ENCODE measurements around the gene KLF15. TPM values are rescaled to one million over a fixed set of nuclear protein-coding genes. Genes with fewer than 3 reads are reported as not detected.

KLF15 gene
- total and polyA plus RNA-seq, 12 donors, result 13.5 to 61.3 (median 29.2) TPM

- 80 to 88% methylated on average over 6 of the region's 6 CpGs for WGBS, 2 donors
- Histone ChIP-seq H3K27ac (no peak overlapping the region), H3K9me3 (peaks cover 0 to 6% (median 0%) of the 10 kb centered on the region in 11 donors), H3K36me3 (no peaks in the 10 kb centered on the region), H3K27me3 (peaks cover 0 to 22% (median 7%) of the 10 kb centered on the region in 7 donors), H3K4me3 (no peak overlapping the region), H3K4me1 (no peaks in the 10 kb centered on the region)
- no peak for TF ChIP-seq CTCF (IDR thresholded peaks at IDR 0.05)
- ATAC-seq (no peak), DNase-seq (no peak)
- intact Hi-C loops (cut with DNase I), result no loop called here
Observed at GRCh38 chr3:126402178-126402577, 45.0 kb upstream of the KLF15 start.

- ATAC-seq (no peak), DNase-seq (no peak)
- Histone ChIP-seq H3K9me3 (peaks cover 0 to 6% (median 0%) of the 10 kb centered on the region in 11 donors), H3K27me3 (peaks cover 0 to 18% (median 6%) of the 10 kb centered on the region in 7 donors), H3K27ac (no peak overlapping the region), H3K4me3 (no peak overlapping the region), H3K36me3 (no peaks in the 10 kb centered on the region), H3K4me1 (no peaks in the 10 kb centered on the region)
- intact Hi-C loops (cut with DNase I), result no loop called here
- 71 to 73% methylated on average over 7 to 8 of the region's 8 CpGs for WGBS, 2 donors
- TF ChIP-seq CTCF (IDR thresholded peaks at IDR 0.05), result no peak
Observed at GRCh38 chr3:126401611-126402160, 44.5 kb upstream of the KLF15 start.

- TF ChIP-seq CTCF (IDR thresholded peaks at IDR 0.05), result no peak
- DNase-seq (no peak), ATAC-seq (no peak)
- H3K4me1 ChIP-seq, result peaks cover 0 to 4% (median 3%) of the 10 kb centered on the region in 9 donors
- no peak overlapping the region for H3K4me3 ChIP-seq
- H3K27ac ChIP-seq, result no peak overlapping the region
- 85 to 93% methylated on average over 4 of the region's 4 CpGs for WGBS, 2 donors
- no peaks in the 10 kb centered on the region for H3K36me3 ChIP-seq
- H3K27me3 ChIP-seq, result peaks cover 0 to 20% (median 10%) of the 10 kb centered on the region in 7 donors
- intact Hi-C loops (cut with DNase I), result loop anchor here in 1 of 10 donors (10.0 kb wide), 1 partner anchor 65 kb away; no protein-coding TSS in a partner anchor
- H3K9me3 ChIP-seq, result peaks cover 0 to 6% (median 0%) of the 10 kb centered on the region in 11 donors
Observed at GRCh38 chr3:126399756-126400155, 42.5 kb upstream of the KLF15 start.

GRCh38 chr3:126399351-126399735 lies 42.1 kb upstream of the KLF15 start:
- intact Hi-C loops (cut with DNase I), result loop anchor here in 1 of 10 donors (10.0 kb wide), 1 partner anchor 65 kb away; no protein-coding TSS in a partner anchor
- Histone ChIP-seq H3K36me3 (no peaks in the 10 kb centered on the region), H3K27me3 (peaks cover 0 to 20% (median 13%) of the 10 kb centered on the region in 7 donors), H3K9me3 (peaks cover 0 to 6% (median 0%) of the 10 kb centered on the region in 11 donors), H3K4me3 (no peak overlapping the region), H3K27ac (no peak overlapping the region), H3K4me1 (peaks cover 0 to 8% (median 3%) of the 10 kb centered on the region in 9 donors)
- TF ChIP-seq CTCF (IDR thresholded peaks at IDR 0.05), result no peak
- 74 to 76% methylated on average over 1 of the region's 1 CpG for WGBS, 2 donors
- ATAC-seq (no peak), DNase-seq (no peak)

All from heart right ventricle (tissue), 16 donors.